Measurements from ENCODE around the gene MAK. TPM values are rescaled to one million over a fixed set of nuclear protein-coding genes. Genes with fewer than 3 reads are reported as not detected.
"Not testable (repeated sequence)": the region's sequence is repeated elsewhere in the genome, so short reads cannot be mapped to it uniquely, and the experiment has no call there.

The MAK gene
- total RNA-seq, 1 donor from 2014 or later = 0.14 TPM

GRCh38 chr6:10746915-10747250, 91.5 kb downstream of the MAK start:
- intact Hi-C loops (cut with micrococcal nuclease) = no loop called here
- H3K4me1 ChIP-seq = peaks cover 50% of the 10 kb centered on the region
- no peak for DNase-seq
- H3K36me3 ChIP-seq = peaks cover 22% of the 10 kb centered on the region
- no peak for TF ChIP-seq CTCF (IDR thresholded peaks at IDR 0.05; ENCODE audit: borderline replicate concordance)
- H3K4me3 ChIP-seq = peak overlapping the region; percentile 89
- H3K9me3 ChIP-seq (replicated peaks) = no peaks in the 10 kb centered on the region
- H3K27me3 ChIP-seq (ENCODE audit: low read depth) = no peaks in the 10 kb centered on the region
- H3K27ac ChIP-seq (replicated peaks) = peak overlapping the region; percentile 88

GRCh38 chr6:10745116-10745515, 93.2 kb downstream of the MAK start:
- intact Hi-C loops (cut with micrococcal nuclease) = no loop called here

GRCh38 chr6:10743515-10743914, 94.8 kb downstream of the MAK start:
- no peak for TF ChIP-seq CTCF (IDR thresholded peaks at IDR 0.05; ENCODE audit: borderline replicate concordance)
- Histone ChIP-seq H3K4me1 (peaks cover 18% of the 10 kb centered on the region), H3K9me3 (replicated peaks) (no peaks in the 10 kb centered on the region), H3K27me3 (ENCODE audit: low read depth) (no peaks in the 10 kb centered on the region), H3K4me3 (no peak overlapping the region), H3K36me3 (peaks cover 9% of the 10 kb centered on the region), H3K27ac (replicated peaks) (no peak overlapping the region)
- intact Hi-C loops (cut with micrococcal nuclease) = no loop called here
- DNase-seq = no peak

More at GRCh38 chr6:10745116-10745515, 93.2 kb downstream of the MAK start:
- Histone ChIP-seq H3K27ac (replicated peaks) (no peak overlapping the region), H3K27me3 (ENCODE audit: low read depth) (no peaks in the 10 kb centered on the region), H3K4me1 (peaks cover 34% of the 10 kb centered on the region), H3K4me3 (no peak overlapping the region), H3K36me3 (peaks cover 15% of the 10 kb centered on the region), H3K9me3 (replicated peaks) (no peaks in the 10 kb centered on the region)
- no peak for DNase-seq
- TF ChIP-seq CTCF (IDR thresholded peaks at IDR 0.05; ENCODE audit: borderline replicate concordance) = no peak

GRCh38 chr6:10742251-10742650, 96.1 kb downstream of the MAK start:
- Histone ChIP-seq H3K27ac (replicated peaks) (no peak overlapping the region), H3K27me3 (ENCODE audit: low read depth) (no peaks in the 10 kb centered on the region), H3K4me1 (peaks cover 7% of the 10 kb centered on the region), H3K9me3 (replicated peaks) (no peaks in the 10 kb centered on the region), H3K4me3 (no peak overlapping the region), H3K36me3 (peaks cover 9% of the 10 kb centered on the region)
- intact Hi-C loops (cut with micrococcal nuclease) = no loop called here
- DNase-seq = no peak
- TF ChIP-seq CTCF (IDR thresholded peaks at IDR 0.05; ENCODE audit: borderline replicate concordance) = no peak

- DNase-seq; intact Hi-C loops (cut with micrococcal nuclease): not testable (repeated sequence)
These were observed 96.7 kb downstream of the MAK start for GRCh38 chr6:10741643-10742042.

GRCh38 chr6:10740061-10740460, 98.3 kb downstream of the MAK start:
- no peak for TF ChIP-seq CTCF (IDR thresholded peaks at IDR 0.05; ENCODE audit: borderline replicate concordance)
- intact Hi-C loops (cut with micrococcal nuclease) = no loop called here
- no peak for DNase-seq
- Histone ChIP-seq H3K9me3 (replicated peaks) (no peaks in the 10 kb centered on the region), H3K27me3 (ENCODE audit: low read depth) (no peaks in the 10 kb centered on the region), H3K27ac (replicated peaks) (no peak overlapping the region), H3K4me3 (no peak overlapping the region), H3K4me1 (no peaks in the 10 kb centered on the region), H3K36me3 (peaks cover 9% of the 10 kb centered on the region)

More at GRCh38 chr6:10741643-10742042, 96.7 kb downstream of the MAK start:
- H3K9me3 ChIP-seq (replicated peaks); H3K27me3 ChIP-seq (ENCODE audit: low read depth); H3K4me1 ChIP-seq; H3K36me3 ChIP-seq; H3K4me3 ChIP-seq; H3K27ac ChIP-seq (replicated peaks): not testable (repeated sequence)
